Left renal pelvis (tissue), 4 donors: ENCODE measurements around the gene KLF13. TPM values are rescaled to one million over a fixed set of nuclear protein-coding genes. Genes with fewer than 3 reads are reported as not detected.

ENCODE experiments used
- polyA plus RNA-seq, 4 donors: library from polyadenylated mRNA; unstranded; fragments of 120-200 nt; gene quantifications; one replicate each; pipeline ENCODE4 v1.2.1, GENCODE V29; 2013; ENCODE audit not compliant: insufficient read length in 4 of 4

Gene KLF13
- polyA plus RNA-seq, 4 donors, result 40.1 to 69.5 (median 67.1) TPM

Other genes starting within 250 kb of the KLF13 start
- gene TRPM1, start 225.1 kb upstream of the KLF13 start, polyA plus RNA-seq, result under 1 TPM; 0.27 to 0.88 (median 0.56) TPM